Type B pancreatic cell (in vitro differentiated cells): ENCODE measurements around the gene ARMS2. TPM values are rescaled to one million over a fixed set of nuclear protein-coding genes. Genes with fewer than 3 reads are reported as not detected.

Experiments
- DNase-seq: peaks from one replicate; pipeline ENCODE4 v3.0.0; 2021; ENCODE audit warnings: mixed read lengths; ENCODE audit not compliant: unreplicated experiment; ENCODE audit errors: extremely low spot score
- H3K27ac Mint-ChIP-seq: 2 replicates; pipeline ENCODE4 v1.8.0; 2021; ENCODE audit warnings: mild to moderate bottlenecking, mixed read lengths
- H3K27me3 Mint-ChIP-seq: 2 replicates; pipeline ENCODE4 v1.8.0; 2021; ENCODE audit warnings: mixed read lengths
- H3K36me3 Mint-ChIP-seq: 2 replicates; pipeline ENCODE4 v1.8.0; 2021; ENCODE audit warnings: mixed read lengths
- H3K4me1 Mint-ChIP-seq: one replicate; pipeline ENCODE4 v1.8.0; 2021; ENCODE audit warnings: mixed read lengths; ENCODE audit not compliant: unreplicated experiment
- H3K4me3 Mint-ChIP-seq: 2 replicates; pipeline ENCODE4 v1.8.0; 2021; ENCODE audit warnings: mild to moderate bottlenecking, mixed read lengths
- H3K9me3 Mint-ChIP-seq: 2 replicates; pipeline ENCODE4 v1.8.0; 2021; ENCODE audit warnings: mixed read lengths
- CTCF ChIP-seq: fragments of 200-600 bp; sonication (generic); conservative IDR thresholded peaks from 2 replicates; pipeline ENCODE4 v1.5.0; 2021; ENCODE audit warnings: antibody characterized with exemption, mild to moderate bottlenecking
- microRNA-seq: library from miRNA; unstranded; fragments of <30 nt; microRNA quantifications from one replicate; pipeline ENCODE4, GENCODE V29; 2020
- total RNA-seq: library from RNA; stranded (reverse); gene quantifications from 2 replicates; pipeline ENCODE4 v1.2.1, GENCODE V29; 2021; ENCODE audit warnings: low replicate concordance

Gene ARMS2
- total RNA-seq, 1 donor from 2014 or later: not detected

GRCh38 chr10:122503012-122503411, 48.6 kb downstream of the ARMS2 start:
- H3K36me3 Mint-ChIP-seq: no peaks in the 10 kb centered on the region
- TF ChIP-seq CTCF: no peak
- no peak overlapping the region for H3K4me3 Mint-ChIP-seq
- no peak overlapping the region for H3K27ac Mint-ChIP-seq
- peaks cover 8% of the 10 kb centered on the region for H3K4me1 Mint-ChIP-seq
- H3K27me3 Mint-ChIP-seq: peaks cover 5% of the 10 kb centered on the region
- DNase-seq: no peak
- H3K9me3 Mint-ChIP-seq: no peaks in the 10 kb centered on the region

- no peak for TF ChIP-seq CTCF
- Mint-ChIP-seq H3K27ac (no peak overlapping the region), H3K4me3 (no peak overlapping the region), H3K4me1 (peaks cover 14% of the 10 kb centered on the region), H3K9me3 (no peaks in the 10 kb centered on the region), H3K36me3 (no peaks in the 10 kb centered on the region), H3K27me3 (no peaks in the 10 kb centered on the region)
- DNase-seq: no peak
Observed at GRCh38 chr10:122503886-122504609, 49.6 kb downstream of the ARMS2 start.

GRCh38 chr10:122504610-122504950, 50.1 kb downstream of the ARMS2 start:
- no peaks in the 10 kb centered on the region for H3K27me3 Mint-ChIP-seq
- H3K4me1 Mint-ChIP-seq: peaks cover 14% of the 10 kb centered on the region
- no peak overlapping the region for H3K27ac Mint-ChIP-seq
- no peak for TF ChIP-seq CTCF
- no peak for DNase-seq
- no peaks in the 10 kb centered on the region for H3K9me3 Mint-ChIP-seq
- H3K4me3 Mint-ChIP-seq: no peak overlapping the region
- H3K36me3 Mint-ChIP-seq: no peaks in the 10 kb centered on the region

GRCh38 chr10:122505011-122505410, 50.6 kb downstream of the ARMS2 start:
- no peaks in the 10 kb centered on the region for H3K36me3 Mint-ChIP-seq
- H3K27ac Mint-ChIP-seq: no peak overlapping the region
- no peak overlapping the region for H3K4me3 Mint-ChIP-seq
- H3K4me1 Mint-ChIP-seq: peaks cover 12% of the 10 kb centered on the region
- no peaks in the 10 kb centered on the region for H3K27me3 Mint-ChIP-seq
- no peak for TF ChIP-seq CTCF
- no peak for DNase-seq
- no peaks in the 10 kb centered on the region for H3K9me3 Mint-ChIP-seq

- Mint-ChIP-seq H3K36me3 (no peaks in the 10 kb centered on the region), H3K4me1 (peaks cover 17% of the 10 kb centered on the region), H3K27me3 (no peaks in the 10 kb centered on the region), H3K27ac (peak overlapping the region; percentile 34), H3K9me3 (no peaks in the 10 kb centered on the region), H3K4me3 (no peak overlapping the region)
- DNase-seq: no peak
- no peak for TF ChIP-seq CTCF
Observed at GRCh38 chr10:122505885-122506645, 51.6 kb downstream of the ARMS2 start.

Small RNAs within 50 kb of the gene (microRNA-seq; reads per million reads assigned to microRNA genes)
- not detected for gene MIR3941

Other genes with a start within 250 kb of the ARMS2 start
- 0.29 and 0.46 TPM in 2 replicates for gene BTBD16, start 183.4 kb upstream of the ARMS2 start, total RNA-seq
- gene PLEKHA1, start 79.9 kb upstream of the ARMS2 start, total RNA-seq: 38.2 and 55.1 TPM in 2 replicates
- 12.9 and 32.6 TPM in 2 replicates for gene HTRA1, start 6.9 kb downstream of the ARMS2 start, total RNA-seq
- gene DMBT1, start 106.1 kb downstream of the ARMS2 start, total RNA-seq: 4.1 and 6.5 TPM in 2 replicates
- not detected in 2 replicates for gene C10orf120, start 245.2 kb downstream of the ARMS2 start, total RNA-seq